Suprapubic skin (tissue), 4 donors: Measurements from ENCODE around the gene MAPK4. TPM values are rescaled to one million over a fixed set of nuclear protein-coding genes. Genes with fewer than 3 reads are reported as not detected.
"Not testable (repeated sequence)": the region's sequence is repeated elsewhere in the genome, so short reads cannot be mapped to it uniquely, and the experiment has no call there.

Source experiments
- DNase-seq, 2 donors: peaks; one replicate each; pipeline ENCODE4 v3.0.0-alpha.2; 2019; ENCODE audit warnings: low spot score in 2 of 2
- H3K27ac ChIP-seq: fragments of 200-600 bp; sonication (generic); one replicate; pipeline ENCODE4 v1.5.1; 2019
- H3K27me3 ChIP-seq: fragments of 200-600 bp; sonication (generic); one replicate; pipeline ENCODE4 v1.5.1; 2019
- H3K36me3 ChIP-seq: fragments of 200-600 bp; sonication (generic); one replicate; pipeline ENCODE4 v1.5.1; 2019
- H3K4me1 ChIP-seq: fragments of 200-600 bp; sonication (generic); one replicate; pipeline ENCODE4 v1.5.1; 2019
- H3K4me3 ChIP-seq: fragments of 200-600 bp; sonication (generic); one replicate; pipeline ENCODE4 v1.5.1; 2019; ENCODE audit warnings: mild to moderate bottlenecking
- H3K9me3 ChIP-seq: fragments of 200-600 bp; sonication (generic); one replicate; pipeline ENCODE4 v1.5.1; 2019
- CTCF ChIP-seq, 2 donors: fragments of 200-600 bp in 1 of 2; fragments of 450-650 bp in 1 of 2; sonication (generic) in 1 of 2; IDR thresholded peaks; one replicate each; pipeline ENCODE4 v1.5.1; 2016 to 2019; ENCODE audit warnings: antibody characterized with exemption in 2 of 2, mild to moderate bottlenecking in 1 of 2, moderate library complexity in 1 of 2
- EP300 ChIP-seq: sonication (generic); formaldehyde crosslinking; IDR thresholded peaks from one replicate; pipeline ENCODE4 v1.6.1; 2017; ENCODE audit warnings: antibody characterized with exemption
- POLR2A ChIP-seq, 2 donors: fragments of 450-650 bp; IDR thresholded peaks; one replicate each; pipeline ENCODE4 v1.6.1; 2017; ENCODE audit warnings: antibody characterized with exemption in 2 of 2, mild to moderate bottlenecking in 2 of 2, moderate library complexity in 2 of 2
- POLR2AphosphoS5 ChIP-seq, 3 donors: sonication (generic); formaldehyde crosslinking; IDR thresholded peaks; one replicate each; pipeline ENCODE4 v1.6.1; 2017; ENCODE audit warnings: antibody characterized with exemption in 3 of 3
- WGBS: methylation state at CpG from one replicate; pipeline ENCODE4 v1.1.5; 2018; 5-methylcytosine and 5-hydroxymethylcytosine counted together
- total RNA-seq, 4 donors: library from RNA; depleted of rRNA; stranded (reverse); fragments of >200 nt; gene quantifications; one replicate each; pipeline ENCODE4 v1.1.0, GENCODE V29; 2016

Gene MAPK4
- total RNA-seq: 1 to 10 TPM; 1.9 to 4.8 (median 2.4) TPM

DNA sequence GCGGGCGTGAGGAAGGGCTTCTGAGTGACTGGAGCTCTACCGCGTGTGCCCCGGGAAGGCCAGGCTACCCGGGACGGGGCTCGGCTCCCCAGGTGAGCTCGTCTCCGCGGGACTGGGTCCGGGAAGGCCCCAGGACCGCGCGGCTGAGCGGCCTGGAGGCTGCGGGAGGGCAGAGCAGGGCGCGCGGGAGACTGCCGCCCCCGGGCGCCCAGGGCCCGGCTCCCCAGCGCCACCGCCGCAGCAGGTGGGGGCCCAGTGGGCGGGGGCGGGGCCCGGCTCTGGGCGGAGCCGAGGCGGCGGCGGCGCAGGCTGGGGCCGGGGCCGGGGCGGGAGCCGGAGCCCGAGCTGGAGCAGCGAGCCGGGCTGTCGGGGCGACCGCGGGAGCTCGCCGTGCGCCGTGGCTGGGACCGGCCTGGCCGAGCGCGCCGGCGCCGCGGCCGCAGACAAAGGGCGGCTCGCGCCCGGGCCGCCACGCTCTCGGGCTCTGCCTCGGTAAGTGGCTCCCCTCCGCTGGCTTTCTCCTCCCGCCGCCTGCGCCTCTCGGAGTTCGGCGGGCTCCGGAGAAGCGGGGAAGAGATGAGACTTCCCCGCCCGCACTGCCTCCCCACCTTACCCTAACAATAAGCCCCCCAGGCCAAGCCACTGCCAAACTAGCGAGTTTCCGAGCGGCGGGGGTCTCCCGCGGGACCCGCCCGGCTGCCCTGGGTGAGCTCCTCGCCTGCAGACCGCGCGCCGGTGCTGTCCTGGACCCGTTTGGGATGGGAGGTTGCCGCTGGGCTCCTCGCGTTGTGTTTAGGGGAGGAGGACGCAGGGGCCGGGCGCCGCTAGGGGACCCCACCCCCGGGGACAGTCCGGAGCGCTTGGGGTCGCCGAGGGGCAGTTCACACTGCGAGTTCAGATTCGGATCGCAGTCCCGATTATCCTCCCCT, at the start of gene MAPK4:
Gene MAPK4, plus strand, starts transcription at position 336 of the 929 bp plus-strand sequence. CDS start 103,872 bp downstream, outside the sequence.
- Histone ChIP-seq H3K27me3 (peaks cover 52% of the 10 kb centered on the region), H3K4me1 (peaks cover 19% of the 10 kb centered on the region), H3K4me3 (peak within 1 kb of the TSS; percentile 53), H3K9me3 (no peaks in the 10 kb centered on the region), H3K36me3 (no peaks in the 10 kb centered on the region), H3K27ac (peak within 1 kb of the TSS; percentile 46)
- WGBS: 0% methylated on average over 15 of the region's 109 CpGs
- no peak for TF ChIP-seq POLR2AphosphoS5 (IDR thresholded peaks at IDR 0.05)
- no peak for TF ChIP-seq EP300
- no peak for TF ChIP-seq POLR2A (IDR thresholded peaks at IDR 0.05)
- no peak for TF ChIP-seq CTCF (IDR thresholded peaks at IDR 0.05)
- peak in 1 of 2 donors; percentile 61 for DNase-seq

- not testable (repeated sequence) for H3K27ac ChIP-seq, H3K9me3 ChIP-seq, DNase-seq, H3K4me3 ChIP-seq, H3K27me3 ChIP-seq, H3K4me1 ChIP-seq, H3K36me3 ChIP-seq
- WGBS: 80% methylated on average over 5 of the region's 5 CpGs
Observed at GRCh38 chr18:50517277-50517676, 42.6 kb upstream of the MAPK4 start.

DNA sequence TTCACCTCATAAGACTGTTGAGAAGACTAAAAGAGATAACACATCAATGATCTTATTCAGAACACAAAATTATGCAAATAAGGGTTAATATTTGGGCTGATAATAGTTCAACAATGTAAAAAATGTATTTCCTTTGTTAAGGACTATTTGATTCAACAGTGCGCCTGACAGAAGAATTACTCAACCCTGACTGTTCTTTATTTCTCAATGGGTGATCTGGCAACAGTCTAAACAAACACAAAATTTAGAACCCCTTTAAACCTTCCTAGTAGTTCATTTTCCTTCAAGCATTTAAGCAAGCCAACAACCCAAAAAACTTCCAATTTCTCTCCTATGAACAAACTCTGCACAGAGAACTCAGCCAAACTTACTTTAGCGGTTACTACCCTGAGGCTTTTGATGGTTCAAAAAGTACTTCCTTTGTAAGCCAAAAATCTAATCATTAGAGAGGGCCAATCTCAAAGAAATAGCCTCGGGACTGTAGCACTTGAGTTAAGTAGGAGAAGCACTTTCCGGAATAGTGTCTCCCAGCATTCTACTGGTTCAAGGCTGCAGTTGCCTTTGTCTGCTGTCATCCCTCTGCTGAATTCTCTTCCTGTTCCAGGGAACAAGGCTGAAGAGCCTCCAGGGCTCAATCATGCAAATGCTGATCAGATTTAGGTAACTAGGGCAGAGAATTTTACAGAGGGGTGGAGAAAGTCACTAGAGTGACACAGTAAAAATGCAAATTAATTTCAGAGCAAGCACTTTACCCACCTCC, 40.9 kb upstream of the MAPK4 start:
- Histone ChIP-seq H3K4me1 (no peaks in the 10 kb centered on the region), H3K27me3 (peaks cover 3% of the 10 kb centered on the region), H3K4me3 (no peak overlapping the region), H3K9me3 (no peaks in the 10 kb centered on the region), H3K27ac (no peak overlapping the region), H3K36me3 (no peaks in the 10 kb centered on the region)
- DNase-seq: no peak
- 51% methylated on average over 4 of the region's 4 CpGs for WGBS
- TF ChIP-seq POLR2A (IDR thresholded peaks at IDR 0.05) (no peak), EP300 (no peak), POLR2AphosphoS5 (IDR thresholded peaks at IDR 0.05) (no peak), CTCF (IDR thresholded peaks at IDR 0.05) (no peak)

- TF ChIP-seq POLR2A (IDR thresholded peaks at IDR 0.05) (no peak), EP300 (no peak), POLR2AphosphoS5 (IDR thresholded peaks at IDR 0.05) (no peak), CTCF (IDR thresholded peaks at IDR 0.05) (no peak)
- WGBS: 74% methylated on average over 6 of the region's 6 CpGs
- H3K36me3 ChIP-seq: no peaks in the 10 kb centered on the region
- H3K27me3 ChIP-seq: peaks cover 3% of the 10 kb centered on the region
- no peak overlapping the region for H3K27ac ChIP-seq
- DNase-seq: no peak
- H3K4me3 ChIP-seq: no peak overlapping the region
- H3K4me1 ChIP-seq: no peaks in the 10 kb centered on the region
- H3K9me3 ChIP-seq: no peaks in the 10 kb centered on the region
Observed at GRCh38 chr18:50523165-50523564, 36.7 kb upstream of the MAPK4 start.

DNA sequence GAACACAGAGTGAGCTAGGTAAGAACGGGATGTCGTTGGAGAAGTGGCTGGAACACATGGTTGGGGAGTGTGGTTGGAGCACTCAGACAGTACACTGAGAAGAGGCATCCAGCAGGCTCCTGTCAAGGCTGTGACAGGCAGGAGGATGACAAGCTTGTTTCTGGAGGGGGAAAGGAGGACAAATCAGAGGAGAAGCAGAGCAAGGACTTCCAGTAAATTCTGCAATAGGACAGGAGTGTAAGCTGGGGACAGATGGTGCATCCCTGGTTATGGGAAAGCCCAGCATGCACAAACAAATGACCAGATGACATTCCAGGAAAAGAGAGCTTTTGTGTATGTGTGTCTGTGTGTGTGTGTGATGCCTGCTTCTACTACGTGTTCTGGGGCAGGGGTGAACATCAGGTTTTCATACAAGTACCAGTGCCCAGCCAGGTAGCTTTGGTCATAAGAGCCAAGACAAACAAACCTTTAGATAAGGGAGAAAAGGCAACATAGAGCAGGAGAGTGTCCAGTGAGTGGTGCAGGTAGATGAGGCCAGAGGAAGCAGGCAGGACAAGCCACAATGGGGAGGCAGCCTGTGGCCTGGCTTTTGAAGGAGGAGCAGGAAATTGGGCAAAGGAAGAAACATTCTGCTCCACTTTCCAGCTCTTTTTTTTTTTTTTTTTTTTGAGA, 32.1 kb upstream of the MAPK4 start:
- Histone ChIP-seq H3K36me3 (no peaks in the 10 kb centered on the region), H3K27me3 (no peaks in the 10 kb centered on the region), H3K4me3 (no peak overlapping the region), H3K4me1 (no peaks in the 10 kb centered on the region), H3K27ac (no peak overlapping the region), H3K9me3 (peaks cover under 1% of the 10 kb centered on the region)
- DNase-seq: no peak
- 80% methylated on average over 3 of the region's 3 CpGs for WGBS
- TF ChIP-seq CTCF (IDR thresholded peaks at IDR 0.05): no peak
- TF ChIP-seq POLR2A (IDR thresholded peaks at IDR 0.05): no peak
- TF ChIP-seq EP300: no peak
- no peak for TF ChIP-seq POLR2AphosphoS5 (IDR thresholded peaks at IDR 0.05)
